Measurements from ENCODE around the gene SFXN1.
"Not testable (repeated sequence)": the region's sequence is repeated elsewhere in the genome, so short reads cannot be mapped to it uniquely, and the experiment has no call there.

The SFXN1 gene

DNA sequence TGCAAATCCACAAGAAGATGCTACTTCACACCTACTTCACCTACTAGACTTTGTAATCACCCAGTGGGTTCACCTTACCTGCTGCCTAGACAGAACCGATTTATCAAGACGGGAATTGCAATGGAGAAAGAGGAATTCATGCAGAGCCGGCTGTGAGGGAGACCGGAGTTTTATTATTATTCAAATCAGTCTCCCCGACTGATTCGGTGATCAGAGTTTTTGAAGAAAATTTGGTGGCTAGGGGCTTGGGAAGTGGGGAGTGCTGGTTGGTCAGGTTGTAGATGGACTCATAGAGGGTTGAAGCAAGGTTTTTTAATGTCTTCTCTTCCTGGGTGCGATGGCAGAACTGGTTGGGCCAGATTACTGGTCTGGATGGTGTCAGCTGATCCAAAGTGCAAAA, 23.4 kb downstream of the SFXN1 start:
- no peak for DNase-seq

DNA sequence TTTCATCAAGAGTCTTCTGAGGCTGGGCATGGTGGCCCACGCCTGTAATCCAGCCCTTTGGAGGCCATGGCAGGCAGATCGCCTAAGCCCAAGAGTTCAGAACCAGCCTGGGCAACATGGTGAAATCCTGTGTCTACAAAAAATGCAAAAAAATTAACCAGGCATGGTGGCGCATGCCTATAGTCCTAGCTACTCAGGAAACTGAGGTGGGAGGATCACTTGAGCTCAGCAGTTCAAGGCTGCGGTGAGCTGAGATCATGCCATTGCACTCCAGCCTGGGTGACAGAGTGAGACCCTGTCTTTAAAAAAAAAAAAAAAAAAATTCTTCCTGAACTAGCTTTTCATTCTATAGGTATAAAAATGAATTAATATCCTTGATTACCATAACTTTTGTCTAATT, 29.3 kb downstream of the SFXN1 start:
- not testable (repeated sequence) for DNase-seq

- DNase-seq, result no peak
Observed at GRCh38 chr5:175508896-175509295, 30.5 kb downstream of the SFXN1 start.

- DNase-seq, result no peak
Observed at GRCh38 chr5:175513297-175513696, 34.9 kb downstream of the SFXN1 start.

GRCh38 chr5:175513726-175514125, 35.4 kb downstream of the SFXN1 start:
- DNase-seq, result no peak

DNA sequence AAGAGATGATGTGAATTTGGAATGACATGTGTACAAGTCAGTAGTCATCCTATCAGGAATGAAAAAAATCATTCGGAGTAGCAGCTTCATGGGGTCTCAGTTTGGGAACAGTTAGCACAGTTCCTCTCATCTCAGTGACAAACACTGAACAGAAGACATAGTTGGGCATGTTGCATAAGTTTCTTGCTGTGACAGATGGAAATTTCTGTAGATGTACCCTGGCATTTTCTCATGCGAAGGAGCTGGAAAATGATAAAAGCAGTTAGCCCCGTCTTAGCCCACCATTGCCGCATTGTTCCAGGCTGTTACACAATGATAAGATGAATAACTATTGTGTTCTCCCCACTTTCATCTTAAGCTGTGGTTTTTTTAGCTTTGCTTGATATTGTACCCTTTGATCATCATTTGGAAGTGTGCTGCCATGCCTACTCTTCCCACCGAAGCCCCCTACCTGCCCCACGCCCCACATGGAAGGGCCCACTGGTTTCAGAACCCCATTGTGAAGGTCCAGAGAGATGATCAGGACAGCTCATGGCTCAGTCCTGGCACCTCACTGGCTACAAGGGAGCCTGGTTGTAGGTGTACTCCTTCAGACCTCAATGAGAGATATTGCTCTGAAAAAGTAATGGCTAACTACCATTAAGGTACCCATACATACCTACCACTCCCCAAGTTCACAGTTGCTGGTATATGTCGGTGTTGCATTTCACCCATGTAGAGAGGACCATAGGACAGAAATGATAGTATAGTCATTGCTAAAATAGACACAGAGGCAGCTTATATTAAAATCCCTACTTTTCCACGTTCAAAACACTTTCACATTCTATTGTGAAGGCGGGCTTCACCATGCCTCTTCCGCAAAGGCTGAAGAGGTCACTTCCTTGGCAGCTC, 38.8 kb downstream of the SFXN1 start:
- DNase-seq, result no peak

DNA sequence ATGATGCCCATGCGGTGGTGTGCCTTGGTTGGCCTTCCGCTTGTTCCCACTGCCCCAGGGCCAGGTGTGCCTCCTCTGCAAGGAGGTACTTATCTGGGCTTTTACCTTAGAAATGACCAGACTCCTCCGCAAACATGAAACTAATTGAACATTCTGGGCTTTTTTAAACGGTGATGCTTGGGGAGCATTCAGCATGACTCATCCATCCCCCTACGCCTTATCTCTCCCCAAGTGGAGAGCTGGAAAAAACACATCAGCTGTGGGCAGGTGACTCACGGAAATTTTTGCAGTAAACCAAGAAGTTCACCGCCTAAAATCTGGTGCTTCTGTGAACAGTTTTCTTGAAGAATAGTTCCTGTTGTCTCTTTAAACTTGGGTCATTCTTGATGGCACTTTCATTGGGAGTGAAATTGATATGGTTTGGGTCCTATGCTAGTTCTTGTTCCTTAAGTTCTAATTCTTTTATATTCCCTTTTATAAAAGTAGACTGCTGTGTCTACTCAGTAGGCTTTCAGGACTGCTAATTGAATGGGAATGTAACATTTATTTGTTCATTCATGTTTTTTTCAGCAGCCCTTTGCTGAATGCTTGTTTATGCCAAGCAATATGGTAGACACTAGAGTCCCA, 39.6 kb downstream of the SFXN1 start:
- no peak for DNase-seq

DNA sequence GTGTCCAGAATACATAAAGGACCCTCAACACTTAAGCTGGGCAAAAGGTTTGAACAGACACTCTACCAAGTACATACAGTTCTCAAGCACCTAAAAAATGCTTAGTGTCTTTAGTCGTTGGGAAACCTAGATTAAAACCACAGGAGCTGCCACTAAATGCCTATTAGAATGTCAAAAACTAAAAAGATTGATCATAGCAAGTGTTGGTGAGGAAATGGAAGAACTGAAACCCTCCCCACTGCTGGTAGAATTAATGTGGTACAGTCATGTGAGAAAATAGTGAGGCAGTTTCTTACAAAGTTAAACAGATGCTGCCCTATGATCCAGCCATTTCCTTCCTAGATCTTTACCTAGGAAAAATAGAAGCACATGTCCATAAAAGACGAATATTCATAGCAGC, 40.6 kb downstream of the SFXN1 start:
- DNase-seq, result no peak

GRCh38 chr5:175520321-175520720, 42.0 kb downstream of the SFXN1 start:
- no peak for DNase-seq

DNA sequence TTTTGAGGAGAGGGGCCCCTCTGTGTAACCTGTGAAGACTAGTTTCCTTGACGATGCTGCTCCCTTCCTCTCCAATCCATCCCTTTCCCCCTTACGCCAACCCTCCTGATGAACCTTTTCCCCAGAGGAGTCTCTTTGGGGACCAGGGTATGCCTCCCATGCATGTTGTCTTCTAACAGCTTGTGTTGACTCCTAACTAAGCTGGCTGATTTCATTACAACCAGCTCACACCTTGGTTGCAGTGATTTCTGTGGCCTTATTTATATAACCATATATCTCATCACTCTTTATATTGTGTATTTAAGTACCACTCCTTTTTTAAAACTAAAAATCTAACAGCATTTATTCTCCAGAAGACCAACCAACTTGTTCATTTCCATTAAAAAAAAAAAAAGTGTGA, 42.5 kb downstream of the SFXN1 start:
- no peak for DNase-seq

DNA sequence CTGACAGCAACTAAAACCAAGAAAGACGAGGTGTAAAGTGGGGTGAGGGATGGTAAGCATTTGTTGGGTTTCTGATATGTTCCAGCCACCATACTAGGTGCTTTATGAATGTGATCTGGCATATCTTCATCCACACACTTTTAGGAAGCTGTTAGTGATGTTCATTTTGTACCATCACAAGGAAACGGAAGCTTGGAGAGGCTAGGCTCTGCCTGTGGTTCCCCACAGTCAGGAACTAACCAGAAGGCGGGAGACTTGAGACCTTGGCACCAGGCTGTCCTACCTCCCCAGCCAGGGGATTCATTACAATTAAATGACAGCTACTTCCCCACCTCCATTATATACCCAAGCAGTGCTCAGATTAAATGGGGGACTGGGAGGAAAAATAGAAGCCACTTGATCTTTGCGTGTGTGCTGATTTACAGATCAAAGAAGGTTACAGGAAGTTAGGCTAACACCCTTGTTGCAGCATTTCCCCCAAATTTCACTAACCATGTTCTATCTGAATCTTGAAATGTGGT, 43.0 kb downstream of the SFXN1 start:
- DNase-seq, result no peak

GRCh38 chr5:175523292-175523691, 44.9 kb downstream of the SFXN1 start:
- no peak for DNase-seq

GRCh38 chr5:175524211-175524610, 45.9 kb downstream of the SFXN1 start:
- DNase-seq, result no peak

DNA sequence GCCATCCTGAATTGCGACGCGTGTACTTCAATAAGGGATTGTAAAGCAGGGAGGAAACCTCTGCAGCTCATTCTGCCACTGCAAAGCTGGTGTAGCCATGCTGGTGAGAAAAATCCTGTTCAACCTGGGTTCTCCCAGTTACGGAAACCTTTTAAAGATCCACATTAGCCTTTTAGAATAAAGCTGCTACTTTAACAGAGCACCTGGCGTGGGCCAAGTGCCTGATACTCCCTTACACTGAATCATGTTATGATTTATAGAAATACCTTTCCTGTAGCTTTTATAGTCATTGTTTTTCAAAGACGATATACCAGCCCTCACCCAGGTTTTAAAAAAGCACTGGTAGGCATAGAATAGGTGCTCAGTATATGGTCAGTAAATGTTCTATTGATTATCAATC, 48.3 kb downstream of the SFXN1 start:
- DNase-seq, result no peak

- no peak for DNase-seq
Observed at GRCh38 chr5:175531361-175531760, 53.0 kb downstream of the SFXN1 start.

- peak; percentile 81 for DNase-seq
Observed at GRCh38 chr5:175534070-175534932, 55.9 kb downstream of the SFXN1 start.

- not testable (repeated sequence) for DNase-seq
Observed at GRCh38 chr5:175535331-175535730, 57.0 kb downstream of the SFXN1 start.

DNA sequence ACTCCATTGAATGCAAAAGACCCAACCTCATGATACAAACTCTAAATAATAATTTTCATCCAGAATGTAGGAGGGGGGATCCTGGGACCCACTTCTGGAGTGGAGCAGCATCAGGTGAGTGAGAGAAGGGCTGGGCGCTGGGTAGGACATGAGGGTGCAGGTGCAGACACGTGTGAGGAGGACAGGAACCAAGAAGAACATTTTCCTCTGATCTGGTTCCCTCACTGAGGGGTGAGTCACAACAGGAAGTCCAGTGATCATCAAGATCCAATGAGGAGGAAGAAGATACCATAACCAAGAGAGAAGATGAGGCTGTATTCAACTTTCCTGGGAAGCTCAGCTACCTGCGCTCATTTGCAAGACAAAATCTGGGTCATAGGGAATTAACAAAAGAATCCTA, 57.4 kb downstream of the SFXN1 start:
- peak; percentile 29 for DNase-seq

GRCh38 chr5:175538576-175538975, 60.2 kb downstream of the SFXN1 start:
- no peak for DNase-seq

DNA sequence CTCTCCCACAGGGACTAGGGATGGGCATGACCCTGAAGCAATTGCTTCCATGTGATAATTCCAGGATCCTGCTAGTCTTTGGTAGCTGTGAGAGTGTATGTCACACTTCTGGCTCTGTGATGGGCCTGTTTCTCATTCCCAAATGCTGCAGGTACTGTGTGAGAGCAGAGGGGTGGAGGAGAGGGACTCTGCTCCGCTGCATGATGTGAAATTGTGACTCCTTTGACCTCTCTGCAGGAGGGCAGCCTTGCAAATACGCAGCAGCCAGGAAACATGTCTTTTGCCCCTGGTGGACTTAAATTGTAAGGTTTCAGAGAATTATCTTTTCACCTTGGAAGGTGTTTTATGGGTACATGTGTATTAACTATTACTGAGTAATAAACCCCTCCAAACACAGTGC, 61.6 kb downstream of the SFXN1 start:
- no peak for DNase-seq

- DNase-seq, result no peak
Observed at GRCh38 chr5:175541264-175541663, 62.9 kb downstream of the SFXN1 start.

GRCh38 chr5:175542232-175542965, 64.0 kb downstream of the SFXN1 start:
- peak; percentile 80 for DNase-seq

- DNase-seq, result no peak
Observed at GRCh38 chr5:175542966-175543235, 64.5 kb downstream of the SFXN1 start.
